Left lung (tissue), 14 donors: ENCODE results near the gene CCL23. TPM values are rescaled to one million over a fixed set of nuclear protein-coding genes. Genes with fewer than 3 reads are reported as not detected.

Experiments
- ATAC-seq: fragments of 200-7000 bp; cut with Tn5 transposase; one replicate; pipeline ENCODE4 v1.9.1; 2020; ENCODE audit warnings: moderate library complexity
- DNase-seq, 4 donors: peaks; one replicate each; pipeline ENCODE4 v3.0.0-alpha.2; 2013 to 2020
- H3K27ac ChIP-seq, 2 donors: fragments of 200-600 bp; sonication (generic) in 1 of 2; one replicate each; pipeline versions ENCODE4 v1.5.0 to v1.8.0; 2020 to 2021
- H3K27me3 ChIP-seq, 2 donors: fragments of 200-600 bp; sonication (generic) in 1 of 2; one replicate each; pipeline versions ENCODE4 v1.5.0 to v1.8.0; 2020 to 2021
- H3K36me3 ChIP-seq, 2 donors: fragments of 200-600 bp; sonication (generic) in 1 of 2; one replicate each; pipeline versions ENCODE4 v1.5.0 to v1.8.0; 2020 to 2021
- H3K4me1 ChIP-seq, 2 donors: fragments of 200-600 bp; one replicate each; pipeline ENCODE4 v1.8.0; 2021
- H3K4me3 ChIP-seq, 2 donors: fragments of 200-600 bp; sonication (generic) in 1 of 2; one replicate each; pipeline versions ENCODE4 v1.5.0 to v1.8.0; 2020 to 2021; ENCODE audit warnings: mild to moderate bottlenecking in 1 of 2
- H3K9me3 ChIP-seq, 2 donors: fragments of 200-600 bp; sonication (generic) in 1 of 2; one replicate each; pipeline versions ENCODE4 v1.5.0 to v1.8.0; 2020 to 2021
- CTCF ChIP-seq, 2 donors: fragments of 200-600 bp; sonication (generic) in 1 of 2; IDR thresholded peaks; one replicate each; pipeline versions ENCODE4 v1.5.0 to v1.8.0; 2021; ENCODE audit warnings: antibody characterized with exemption in 2 of 2
- intact Hi-C, 2 donors: fragments of 100-400 bp; cut with DNase I; formaldehyde crosslinking; loops; one replicate each; pipeline versions ENCODE4 v1.11.2 to v1.14.2; 2022
- long read RNA-seq, 12 donors: library from polyadenylated mRNA in 2 of 12; unstranded in 2 of 12; transcript quantifications; one replicate each; pipeline ENCODE4 v2.0.0 and lab custom pipeline, GENCODE V29; 2019 to 2026
- polyA plus RNA-seq, 6 donors: library from polyadenylated mRNA; unstranded; fragments of 120-200 nt; gene quantifications; one replicate each; pipeline ENCODE4 v1.2.1, GENCODE V29; 2013; ENCODE audit not compliant: insufficient read length in 6 of 6
- total RNA-seq, 2 donors: library from RNA; stranded (reverse); fragmentation: NEBNext Ultra II Directional; extraction: Animal tissue kit (Norgen Biotek cat#: 25700); gene quantifications; one replicate each; pipeline ENCODE4 v1.2.1, GENCODE V29; 2021
- donor health status: DM: no; HTN: yes; CAD: no.
- donor health status: DM: no; HTN: no; CAD: no.

The CCL23 gene
- total RNA-seq (1 to 10 TPM; 6.6 to 9.3 TPM), polyA plus RNA-seq (under 1 TPM in 4 of 6 donors, not detected in 2; 0.32 to 0.52 (median 0.45) TPM)
- long read RNA-seq, donor 1 = 0 reads
- long read RNA-seq, donor 2 = 0 reads
- long read RNA-seq, donor 3 = 0 reads
- long read RNA-seq, donor 4, transcript CCL23-203 (4 exons, 624 nt) = major isoform, 15 of 17 reads
- long read RNA-seq, donor 4, partial matches to known transcripts = 0 of 17 reads
- long read RNA-seq, donor 4, other reads (novel, unspliced or antisense) = 1 of 17 reads
- long read RNA-seq, donor 5 = 0 reads
- long read RNA-seq, donor 6 = 0 reads
- long read RNA-seq, donor 7 = 0 reads
- long read RNA-seq, donor 8 = 0 reads
- long read RNA-seq, donor 9 = 0 reads
- long read RNA-seq, donor 10, transcript CCL23-203 (4 exons, 624 nt) = major isoform, 13 of 16 reads
- long read RNA-seq, donor 10, partial matches to known transcripts = 0 of 16 reads
- long read RNA-seq, donor 10, other reads (novel, unspliced or antisense) = 2 of 16 reads
- long read RNA-seq, donor 11 = 0 reads
- long read RNA-seq, donor 12, partial matches to known transcripts = 0 of 1 reads
- long read RNA-seq, donor 12, other reads (novel, unspliced or antisense) = 0 of 1 reads

GRCh38 chr17:36017799-36018198 is at the start of gene CCL23:
CCL23 (minus strand) TSS chr17:36017972; CDS start chr17:36017897, 75 bp downstream.
- intact Hi-C loops = no loop called here
- TF ChIP-seq CTCF (IDR thresholded peaks at IDR 0.05) = no peak
- Histone ChIP-seq H3K27ac (no peak within 1 kb of the TSS), H3K4me3 (no peak within 1 kb of the TSS), H3K27me3 (no peaks in the 10 kb centered on the region), H3K4me1 (peaks cover 0 to 9% of the 10 kb centered on the region in 2 donors), H3K36me3 (no peaks in the 10 kb centered on the region), H3K9me3 (no peaks in the 10 kb centered on the region)
- ATAC-seq = peak; percentile 36
- DNase-seq = no peak

GRCh38 chr17:36066365-36066985 is 48.7 kb upstream of the CCL23 start:
- Histone ChIP-seq H3K4me1 (peaks cover 0 to 6% of the 10 kb centered on the region in 2 donors), H3K4me3 (no peak overlapping the region), H3K27ac (no peak overlapping the region), H3K36me3 (no peaks in the 10 kb centered on the region), H3K27me3 (no peaks in the 10 kb centered on the region), H3K9me3 (no peaks in the 10 kb centered on the region)
- TF ChIP-seq CTCF (IDR thresholded peaks at IDR 0.05) = no peak
- ATAC-seq (peak; percentile 62), DNase-seq (no peak)
- intact Hi-C loops = no loop called here

- Histone ChIP-seq H3K4me1 (no peaks in the 10 kb centered on the region), H3K27me3 (no peaks in the 10 kb centered on the region), H3K27ac (no peak within 1 kb of the TSS), H3K36me3 (no peaks in the 10 kb centered on the region), H3K4me3 (peak within 1 kb of the TSS in 1 of 2 donors; percentile 9), H3K9me3 (no peaks in the 10 kb centered on the region)
- DNase-seq (no peak), ATAC-seq (peak; percentile 40)
- TF ChIP-seq CTCF (IDR thresholded peaks at IDR 0.05) = no peak
- intact Hi-C loops = no loop called here
Observed at GRCh38 chr17:36063786-36064541, 46.2 kb upstream of the CCL23 start, which contains the start of gene CCL18. CCL18 (plus strand) TSS chr17:36064272; CDS start chr17:36064343, 71 bp downstream.

- Histone ChIP-seq H3K27me3 (no peaks in the 10 kb centered on the region), H3K27ac (no peak overlapping the region), H3K9me3 (no peaks in the 10 kb centered on the region), H3K4me3 (no peak overlapping the region), H3K4me1 (peaks cover 0 to 23% of the 10 kb centered on the region in 2 donors), H3K36me3 (no peaks in the 10 kb centered on the region)
- intact Hi-C loops = no loop called here
- no peak for TF ChIP-seq CTCF (IDR thresholded peaks at IDR 0.05)
- ATAC-seq = no peak
- DNase-seq = no peak
Observed at GRCh38 chr17:36060816-36061215, 43.0 kb upstream of the CCL23 start.
